GM12875 (cell line): ENCODE results near the gene B9D1.

Source experiments
- H3K4me3 ChIP-seq: one replicate; pipeline ENCODE4 v1.5.1; 2011; ENCODE audit warnings: low read depth, low read length, control low read depth
- TF ChIP-seq, protein P1 (sequence below): IDR thresholded peaks from 2 replicates; pipeline ENCODE4 v1.5.1; 2011; ENCODE audit warnings: low read depth, mild to moderate bottlenecking, control low read depth, inconsistent platforms, low read length, moderate library complexity, borderline replicate concordance; ENCODE audit not compliant: insufficient read depth

The B9D1 gene

DNA sequence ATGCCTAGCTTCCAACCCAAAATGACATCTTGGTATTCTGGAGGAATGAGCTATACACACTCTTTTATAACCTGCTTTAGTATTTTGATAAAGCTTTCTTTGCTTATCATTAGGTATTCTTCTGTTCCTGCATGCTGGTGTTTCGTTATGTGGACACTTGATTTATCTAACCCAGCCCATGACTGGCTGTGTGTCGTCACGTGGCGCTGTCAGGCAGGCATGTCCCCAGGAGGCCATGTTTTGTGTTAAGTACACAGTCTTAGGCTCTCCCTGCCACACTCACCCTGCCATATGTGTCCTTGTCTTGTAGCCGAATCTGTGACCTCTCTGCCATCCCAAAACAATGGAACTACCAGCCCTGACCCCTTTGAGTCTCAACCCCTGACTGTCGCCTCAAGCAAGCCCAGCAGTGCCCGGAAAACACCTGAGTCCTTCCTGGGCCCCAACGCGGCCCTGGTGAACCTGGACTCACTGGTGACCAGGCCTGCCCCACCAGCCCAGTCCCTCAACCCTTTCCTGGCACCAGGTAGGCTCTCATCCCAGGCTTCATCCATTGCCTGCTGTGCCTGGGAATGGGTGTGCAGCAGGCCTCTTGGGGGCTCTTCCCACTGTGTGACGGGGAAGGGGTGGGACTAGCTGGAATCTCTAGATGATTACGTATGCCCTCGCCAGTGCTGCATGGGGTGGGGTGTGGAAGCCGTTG, 30.8 kb downstream of the B9D1 start:
- no peak overlapping the region for H3K4me3 ChIP-seq
- TF ChIP-seq, protein P1, sequence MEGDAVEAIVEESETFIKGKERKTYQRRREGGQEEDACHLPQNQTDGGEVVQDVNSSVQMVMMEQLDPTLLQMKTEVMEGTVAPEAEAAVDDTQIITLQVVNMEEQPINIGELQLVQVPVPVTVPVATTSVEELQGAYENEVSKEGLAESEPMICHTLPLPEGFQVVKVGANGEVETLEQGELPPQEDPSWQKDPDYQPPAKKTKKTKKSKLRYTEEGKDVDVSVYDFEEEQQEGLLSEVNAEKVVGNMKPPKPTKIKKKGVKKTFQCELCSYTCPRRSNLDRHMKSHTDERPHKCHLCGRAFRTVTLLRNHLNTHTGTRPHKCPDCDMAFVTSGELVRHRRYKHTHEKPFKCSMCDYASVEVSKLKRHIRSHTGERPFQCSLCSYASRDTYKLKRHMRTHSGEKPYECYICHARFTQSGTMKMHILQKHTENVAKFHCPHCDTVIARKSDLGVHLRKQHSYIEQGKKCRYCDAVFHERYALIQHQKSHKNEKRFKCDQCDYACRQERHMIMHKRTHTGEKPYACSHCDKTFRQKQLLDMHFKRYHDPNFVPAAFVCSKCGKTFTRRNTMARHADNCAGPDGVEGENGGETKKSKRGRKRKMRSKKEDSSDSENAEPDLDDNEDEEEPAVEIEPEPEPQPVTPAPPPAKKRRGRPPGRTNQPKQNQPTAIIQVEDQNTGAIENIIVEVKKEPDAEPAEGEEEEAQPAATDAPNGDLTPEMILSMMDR = no peak

DNA sequence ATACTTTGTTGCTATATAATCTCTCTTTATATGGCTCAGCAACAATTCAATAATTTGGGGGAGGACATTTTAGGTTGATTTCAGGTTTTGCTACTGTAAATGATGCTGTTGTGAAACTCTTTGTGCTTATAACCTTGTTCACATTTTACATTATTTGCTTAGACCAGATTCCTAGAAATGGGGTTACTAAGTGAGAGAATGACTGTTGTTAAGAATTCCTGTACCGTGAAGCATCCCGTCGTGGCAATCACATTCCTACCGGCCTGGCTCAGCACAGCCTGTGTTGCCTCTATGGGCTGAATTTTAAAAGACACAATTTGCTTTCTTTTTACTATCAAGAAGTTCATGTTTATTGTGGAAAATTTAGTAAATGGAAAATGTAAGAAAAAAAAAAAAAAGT, 31.4 kb downstream of the B9D1 start:
- no peak overlapping the region for H3K4me3 ChIP-seq
- TF ChIP-seq, protein P1 = no peak

- H3K4me3 ChIP-seq = no peak overlapping the region
- TF ChIP-seq, protein P1 = no peak
Observed at GRCh38 chr17:19330271-19330670, 32.3 kb downstream of the B9D1 start.

- H3K4me3 ChIP-seq = no peak overlapping the region
- TF ChIP-seq, protein P1 = no peak
Observed at GRCh38 chr17:19329839-19330238, 32.7 kb downstream of the B9D1 start.

DNA sequence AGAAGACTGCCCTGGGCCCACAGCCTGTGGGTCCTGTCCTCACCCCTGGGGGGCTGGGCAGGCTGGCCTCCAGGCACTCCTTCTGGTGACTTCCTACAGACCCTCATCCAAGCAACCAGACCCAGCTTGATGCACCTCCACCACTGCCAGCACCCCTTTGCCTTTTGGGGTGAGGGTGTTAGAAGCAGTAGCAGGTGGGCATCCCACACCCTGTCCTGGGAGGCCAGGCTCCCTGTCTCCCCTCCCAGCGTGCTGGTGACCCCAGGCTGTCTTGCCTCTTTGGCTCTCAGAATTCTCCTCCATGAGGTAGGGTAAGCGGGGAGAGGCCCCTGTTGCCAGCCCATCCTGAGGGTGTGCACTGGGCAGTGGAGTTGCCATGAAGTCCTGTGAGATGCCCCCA, 33.4 kb downstream of the B9D1 start:
- TF ChIP-seq, protein P1 = no peak
- H3K4me3 ChIP-seq = no peak overlapping the region

DNA sequence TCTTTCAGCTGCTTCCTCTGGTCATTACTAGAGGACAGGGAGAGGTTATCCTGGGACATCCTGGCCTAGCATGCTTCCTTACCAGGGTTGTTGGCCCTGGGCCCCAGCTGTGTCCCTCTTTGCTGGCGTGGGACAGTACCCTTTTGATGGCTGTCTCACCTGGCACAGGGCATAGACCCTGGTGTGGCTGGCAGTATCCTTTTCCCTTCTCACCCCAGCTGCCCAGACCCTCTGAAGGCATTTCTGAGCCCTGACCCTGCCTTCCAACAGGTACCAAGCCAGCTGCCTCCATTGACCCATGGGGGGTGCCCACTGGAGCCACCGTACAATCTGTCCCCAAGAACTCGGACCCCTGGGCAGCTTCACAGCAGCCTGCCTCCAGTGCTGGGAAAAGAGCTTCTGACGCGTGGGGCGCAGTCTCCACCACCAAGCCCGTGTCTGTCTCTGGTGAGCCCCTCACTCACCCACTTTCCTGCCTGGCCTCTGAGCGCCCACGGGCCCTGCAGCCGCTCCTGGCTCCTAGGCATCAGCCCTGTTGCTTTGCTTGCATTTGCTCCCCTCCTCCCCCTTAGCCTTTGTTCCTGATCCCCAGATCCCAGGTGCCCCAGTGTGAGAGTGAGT, 34.0 kb downstream of the B9D1 start:
- TF ChIP-seq, protein P1 = no peak

DNA sequence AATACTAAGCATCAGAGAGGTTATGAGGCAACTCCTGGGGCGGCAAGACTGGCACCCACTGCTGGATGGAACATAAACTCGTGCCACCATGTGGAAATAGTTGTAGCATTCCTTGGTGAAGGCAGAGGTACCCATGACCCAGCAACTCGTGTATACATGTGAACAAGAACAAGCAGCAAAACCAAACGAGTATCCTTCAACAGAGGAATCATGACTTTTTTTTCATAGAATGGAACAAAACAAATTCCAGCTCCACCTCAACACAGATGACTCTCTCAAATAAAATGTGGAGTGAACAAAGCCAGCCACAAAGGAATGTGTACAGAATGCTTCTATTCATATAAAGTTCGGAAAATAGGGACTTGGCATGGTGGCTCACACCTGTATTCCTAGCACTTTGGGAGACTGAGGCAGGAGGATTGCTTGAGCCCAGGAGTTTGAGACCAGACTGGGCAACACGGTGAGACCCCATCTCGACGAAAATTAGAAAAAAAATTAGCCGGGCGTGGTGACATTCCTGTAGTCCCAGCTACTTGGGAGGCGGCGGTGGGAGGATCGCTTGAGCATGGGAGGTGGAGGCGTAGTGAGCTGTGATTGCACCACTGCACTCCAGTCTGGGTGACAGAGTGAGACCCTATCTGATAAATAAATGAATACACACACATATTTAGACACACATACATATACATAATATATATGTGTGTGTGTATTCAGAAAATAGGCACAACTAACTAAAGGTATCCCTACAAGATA, 35.3 kb downstream of the B9D1 start:
- H3K4me3 ChIP-seq = no peak overlapping the region
- TF ChIP-seq, protein P1 = no peak

More for the DNA sequence above, 34.0 kb downstream of the B9D1 start:
- no peak overlapping the region for H3K4me3 ChIP-seq
